NB4 (cell line): ENCODE measurements around the gene TMEM63C.

Experiments
- DNase-seq: peaks from one replicate; pipeline ENCODE4 v3.0.0; 2010; ENCODE audit warnings: low read depth
- H3K4me3 ChIP-seq: one replicate; pipeline ENCODE4 v1.5.1; 2011; ENCODE audit warnings: mild to moderate bottlenecking, low read depth, low read length, moderate library complexity
- MYC ChIP-seq: IDR thresholded peaks from 2 replicates; pipeline ENCODE4 v1.6.1; 2011; ENCODE audit warnings: low read depth, low read length
- POLR2A ChIP-seq: IDR thresholded peaks from 2 replicates; pipeline ENCODE4 v1.6.1; 2011; ENCODE audit warnings: mild to moderate bottlenecking; ENCODE audit not compliant: insufficient read length; ENCODE audit errors: extremely low read depth
- TF ChIP-seq, protein P1 (sequence below): IDR thresholded peaks from one replicate; pipeline ENCODE4 v1.5.1; 2012; ENCODE audit warnings: low read depth, low read length
- TF ChIP-seq, protein P2 (sequence below): IDR thresholded peaks from 2 replicates; pipeline ENCODE4 v1.6.1; 2011; ENCODE audit warnings: low read depth, low read length

The TMEM63C gene

GRCh38 chr14:77265561-77266335 lies 84.2 kb downstream of the TMEM63C start:
- TF ChIP-seq MYC, result no peak
- TF ChIP-seq, protein P1, sequence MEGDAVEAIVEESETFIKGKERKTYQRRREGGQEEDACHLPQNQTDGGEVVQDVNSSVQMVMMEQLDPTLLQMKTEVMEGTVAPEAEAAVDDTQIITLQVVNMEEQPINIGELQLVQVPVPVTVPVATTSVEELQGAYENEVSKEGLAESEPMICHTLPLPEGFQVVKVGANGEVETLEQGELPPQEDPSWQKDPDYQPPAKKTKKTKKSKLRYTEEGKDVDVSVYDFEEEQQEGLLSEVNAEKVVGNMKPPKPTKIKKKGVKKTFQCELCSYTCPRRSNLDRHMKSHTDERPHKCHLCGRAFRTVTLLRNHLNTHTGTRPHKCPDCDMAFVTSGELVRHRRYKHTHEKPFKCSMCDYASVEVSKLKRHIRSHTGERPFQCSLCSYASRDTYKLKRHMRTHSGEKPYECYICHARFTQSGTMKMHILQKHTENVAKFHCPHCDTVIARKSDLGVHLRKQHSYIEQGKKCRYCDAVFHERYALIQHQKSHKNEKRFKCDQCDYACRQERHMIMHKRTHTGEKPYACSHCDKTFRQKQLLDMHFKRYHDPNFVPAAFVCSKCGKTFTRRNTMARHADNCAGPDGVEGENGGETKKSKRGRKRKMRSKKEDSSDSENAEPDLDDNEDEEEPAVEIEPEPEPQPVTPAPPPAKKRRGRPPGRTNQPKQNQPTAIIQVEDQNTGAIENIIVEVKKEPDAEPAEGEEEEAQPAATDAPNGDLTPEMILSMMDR, result no peak
- TF ChIP-seq, protein P2, sequence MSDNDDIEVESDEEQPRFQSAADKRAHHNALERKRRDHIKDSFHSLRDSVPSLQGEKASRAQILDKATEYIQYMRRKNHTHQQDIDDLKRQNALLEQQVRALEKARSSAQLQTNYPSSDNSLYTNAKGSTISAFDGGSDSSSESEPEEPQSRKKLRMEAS, result no peak
- TF ChIP-seq POLR2A, result no peak
- DNase-seq, result no peak
- H3K4me3 ChIP-seq, result no peak overlapping the region

- H3K4me3 ChIP-seq, result no peak overlapping the region
- no peak for DNase-seq
- TF ChIP-seq POLR2A (no peak), MYC (no peak)
- TF ChIP-seq, protein P2, result no peak
- TF ChIP-seq, protein P1, result no peak
Measured at GRCh38 chr14:77266336-77266735, 84.7 kb downstream of the TMEM63C start.

DNA sequence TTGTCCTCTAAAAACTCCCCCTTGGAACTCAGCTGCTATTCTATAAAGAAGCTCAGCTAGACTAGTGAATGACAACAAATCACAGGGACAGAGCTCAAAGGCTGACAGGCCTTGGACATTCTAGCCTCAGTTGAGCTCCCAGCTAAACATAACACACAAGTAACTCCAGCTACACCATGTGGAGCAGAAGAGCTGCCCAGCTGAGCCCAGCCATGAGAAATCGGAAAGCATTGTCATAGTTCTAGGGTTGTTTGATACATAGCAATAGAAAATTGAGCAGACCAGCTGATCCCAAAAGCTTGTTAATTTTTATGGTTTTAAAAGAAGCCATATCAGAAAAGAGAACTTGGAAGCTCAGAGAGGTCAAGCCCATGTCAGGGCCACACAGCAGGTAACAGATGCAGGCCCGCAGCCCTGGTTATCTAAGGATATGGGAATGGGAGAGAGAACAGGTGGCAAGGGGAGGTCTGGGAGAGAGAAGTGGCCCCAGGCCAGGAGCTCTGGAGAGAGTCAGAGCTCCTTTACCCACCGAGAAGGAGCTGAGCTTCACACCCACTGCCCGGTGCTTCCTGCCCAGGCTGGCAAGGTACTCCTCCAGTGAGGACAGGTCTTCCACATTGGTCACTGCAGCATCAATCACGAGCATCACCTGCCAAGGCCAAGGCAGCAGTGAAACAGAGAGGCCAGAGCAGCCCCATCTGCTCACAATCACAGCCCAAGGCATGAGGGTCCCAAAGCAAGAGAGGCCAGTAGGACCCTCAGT lies 86.5 kb downstream of the TMEM63C start:
- TF ChIP-seq, protein P1, result no peak
- TF ChIP-seq, protein P2, result no peak
- no peak for TF ChIP-seq POLR2A
- TF ChIP-seq MYC, result no peak
- H3K4me3 ChIP-seq, result no peak overlapping the region
- DNase-seq, result no peak

DNA sequence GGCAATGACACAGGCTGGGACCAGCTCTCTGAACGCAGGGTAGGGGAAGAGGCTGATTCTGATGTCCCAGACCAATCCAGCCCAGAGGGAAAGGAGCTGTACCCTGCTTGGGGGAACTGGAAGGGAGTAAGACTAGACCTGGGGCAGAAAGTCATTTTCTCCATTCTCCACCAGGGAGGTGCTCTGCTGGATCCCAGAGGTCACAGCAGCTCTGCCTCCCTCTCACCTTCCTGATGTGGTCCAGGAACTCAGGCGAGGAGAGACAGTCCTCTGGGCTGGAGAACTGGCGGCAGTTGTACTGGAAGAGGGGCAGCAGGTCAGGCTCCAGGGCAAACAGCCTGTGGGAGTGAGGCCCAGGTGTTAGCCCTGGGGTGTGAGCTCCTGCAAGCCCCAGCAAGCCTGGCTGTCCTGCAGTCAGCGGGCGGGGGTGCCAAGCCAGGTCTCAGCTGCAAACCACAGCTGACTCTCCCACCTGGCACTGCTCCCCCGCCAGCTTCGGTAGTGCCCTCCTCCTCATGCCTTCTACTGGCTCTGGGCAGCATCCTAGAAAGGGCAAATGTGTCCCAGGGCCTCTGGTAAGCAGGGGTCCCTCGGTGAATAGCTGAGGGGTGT lies 87.5 kb downstream of the TMEM63C start:
- DNase-seq, result no peak
- H3K4me3 ChIP-seq, result no peak overlapping the region
- TF ChIP-seq, protein P1, result no peak
- TF ChIP-seq MYC (no peak), POLR2A (no peak)
- TF ChIP-seq, protein P2, result no peak

GRCh38 chr14:77270361-77271112 lies 88.9 kb downstream of the TMEM63C start:
- DNase-seq, result no peak
- H3K4me3 ChIP-seq, result no peak overlapping the region
- no peak for TF ChIP-seq MYC
- TF ChIP-seq, protein P1, result no peak
- no peak for TF ChIP-seq POLR2A
- TF ChIP-seq, protein P2, result no peak
